ENCODE measurements around the gene NCMAP. TPM values are rescaled to one million over a fixed set of nuclear protein-coding genes. Genes with fewer than 3 reads are reported as not detected.

NCMAP gene
- total RNA-seq, 1 experiment from 2014 or later, result 0.33 TPM

DNA sequence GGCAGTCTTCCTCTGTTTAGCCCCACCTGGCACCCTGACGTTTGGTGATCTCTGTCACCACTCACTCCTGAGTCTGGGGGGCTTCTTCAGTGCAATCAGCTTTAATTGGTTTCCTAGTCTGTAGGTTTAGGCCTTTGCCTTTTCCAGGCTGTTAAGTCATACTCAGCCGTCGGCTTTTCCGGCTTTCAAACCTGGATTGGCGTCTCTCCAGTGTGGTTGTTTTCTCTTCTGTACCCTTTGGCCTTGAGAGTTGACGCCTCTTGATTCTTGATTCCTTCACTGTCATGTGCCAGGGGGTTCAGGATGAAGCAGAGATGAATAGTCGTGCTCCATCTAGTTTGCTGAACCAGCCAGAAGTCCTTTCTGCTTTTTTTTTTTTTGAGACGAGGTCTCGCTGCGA is 24.9 kb downstream of the NCMAP start:
- ChIA-PET POLR2A (no interaction called here), CTCF (no interaction called here)
- TF ChIP-seq CTCF (IDR thresholded peaks at IDR 0.05) (no peak), REST (IDR thresholded peaks at IDR 0.05; ENCODE audit: insufficient read depth in 1 of 2, low read depth in 2 of 2, low read length in 1 of 2) (no peak), TCF7L2 (IDR thresholded peaks at IDR 0.05; ENCODE audit: low read depth, low read length) (no peak), SIN3A (IDR thresholded peaks at IDR 0.05; ENCODE audit: borderline replicate concordance, insufficient read depth, low read depth, low read length) (no peak), POLR2AphosphoS5 (IDR thresholded peaks at IDR 0.05; ENCODE audit: low read depth, low read length) (no peak)

GRCh38 chr1:24584171-24584647 is 28.3 kb downstream of the NCMAP start:
- ATAC-seq, result no peak
- ChIA-PET POLR2A (no interaction called here), CTCF (no interaction called here)
- Histone ChIP-seq H3K36me3 (ENCODE audit: control insufficient read depth, insufficient read depth, low read length) (no peaks in the 10 kb centered on the region), H3K27me3 (ENCODE audit: control insufficient read depth, insufficient read depth, low read length) (peaks cover 2% of the 10 kb centered on the region; the same call in 1 of the 2 replicates), H3K4me1 (ENCODE audit: control insufficient read depth, insufficient read depth, low read length) (no peaks in the 10 kb centered on the region), H3K27ac (ENCODE audit: low read length) (no peak overlapping the region), H3K4me3 (ENCODE audit: low read depth in 2 of 2, low read length in 2 of 2) (no peak overlapping the region), H3K9me3 (ENCODE audit: control insufficient read depth, insufficient read depth, low read depth, low read length) (no peaks in the 10 kb centered on the region)
- intact Hi-C loops (cut with micrococcal nuclease; ENCODE audit: unreplicated experiment) (no loop called here), in situ Hi-C loops (cut with HindIII; ENCODE audit: low pct_unique_long_range_greater_than_20kb, low sequenced_read_pairs) (no loop called here)
- no peak for DNase-seq (ENCODE audit: low read depth, low spot score)
- BruUV-seq (replicated peaks), result no TSS peak
- TF ChIP-seq CTCF (IDR thresholded peaks at IDR 0.05) (no peak), SIN3A (IDR thresholded peaks at IDR 0.05; ENCODE audit: borderline replicate concordance, insufficient read depth, low read depth, low read length) (no peak), TCF7L2 (IDR thresholded peaks at IDR 0.05; ENCODE audit: low read depth, low read length) (no peak), POLR2AphosphoS5 (IDR thresholded peaks at IDR 0.05; ENCODE audit: low read depth, low read length) (no peak), REST (IDR thresholded peaks at IDR 0.05; ENCODE audit: insufficient read depth in 1 of 2, low read depth in 2 of 2, low read length in 1 of 2) (no peak)

More for the DNA sequence above, 24.9 kb downstream of the NCMAP start:
- Histone ChIP-seq H3K36me3 (ENCODE audit: control insufficient read depth, insufficient read depth, low read length) (no peaks in the 10 kb centered on the region), H3K9me3 (ENCODE audit: control insufficient read depth, insufficient read depth, low read depth, low read length) (no peaks in the 10 kb centered on the region), H3K27me3 (ENCODE audit: control insufficient read depth, insufficient read depth, low read length) (no peaks in the 10 kb centered on the region; the same call in 1 of the 2 replicates), H3K4me1 (ENCODE audit: control insufficient read depth, insufficient read depth, low read length) (no peaks in the 10 kb centered on the region), H3K27ac (ENCODE audit: low read length) (no peak overlapping the region), H3K4me3 (ENCODE audit: low read depth in 2 of 2, low read length in 2 of 2) (no peak overlapping the region)
- in situ Hi-C loops (cut with HindIII; ENCODE audit: low pct_unique_long_range_greater_than_20kb, low sequenced_read_pairs), result no loop called here
- intact Hi-C loops (cut with micrococcal nuclease; ENCODE audit: unreplicated experiment), result no loop called here
- no TSS peak for BruUV-seq (replicated peaks)
- ATAC-seq, result no peak
- no peak for DNase-seq (ENCODE audit: low read depth, low spot score)

All from Panc1 (cell line).